ENCODE measurements around the gene GOSR1. TPM values are rescaled to one million over a fixed set of nuclear protein-coding genes. Genes with fewer than 3 reads are reported as not detected.
"Not testable (repeated sequence)": the region's sequence is repeated elsewhere in the genome, so short reads cannot be mapped to it uniquely, and the experiment has no call there.

The GOSR1 gene
- total and polyA plus RNA-seq, 11 donors, result 8.9 to 39.7 (median 29.8) TPM

DNA sequence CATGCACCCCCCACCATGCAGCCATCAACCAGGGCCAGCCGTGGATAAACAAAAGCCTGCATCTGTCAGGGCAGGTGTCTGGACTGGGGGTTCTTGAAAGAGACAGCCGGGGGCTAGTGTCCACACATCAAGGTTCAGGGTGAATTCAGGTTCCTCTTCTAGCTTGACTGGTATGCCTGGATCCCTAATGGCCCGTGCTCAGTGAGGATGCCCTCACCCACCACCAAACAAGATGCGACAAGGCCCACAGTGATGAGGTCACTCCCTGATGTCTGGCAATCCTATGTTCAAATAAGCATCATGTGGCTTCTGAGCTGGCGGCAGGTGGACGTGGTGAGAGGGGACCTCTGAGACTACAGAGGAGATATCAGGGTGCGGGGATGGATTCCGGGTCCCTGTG lies 64.6 kb downstream of the GOSR1 start:
- no peak overlapping the region for H3K4me3 ChIP-seq
- H3K4me1 ChIP-seq, result no peaks in the 10 kb centered on the region
- H3K27ac ChIP-seq, result no peak overlapping the region
- 84 to 90% (median 86%) methylated on average over 7 to 8 of the region's 8 CpGs for WGBS, 4 donors
- TF ChIP-seq POLR2A (IDR thresholded peaks at IDR 0.05), result no peak
- TF ChIP-seq, protein P1, sequence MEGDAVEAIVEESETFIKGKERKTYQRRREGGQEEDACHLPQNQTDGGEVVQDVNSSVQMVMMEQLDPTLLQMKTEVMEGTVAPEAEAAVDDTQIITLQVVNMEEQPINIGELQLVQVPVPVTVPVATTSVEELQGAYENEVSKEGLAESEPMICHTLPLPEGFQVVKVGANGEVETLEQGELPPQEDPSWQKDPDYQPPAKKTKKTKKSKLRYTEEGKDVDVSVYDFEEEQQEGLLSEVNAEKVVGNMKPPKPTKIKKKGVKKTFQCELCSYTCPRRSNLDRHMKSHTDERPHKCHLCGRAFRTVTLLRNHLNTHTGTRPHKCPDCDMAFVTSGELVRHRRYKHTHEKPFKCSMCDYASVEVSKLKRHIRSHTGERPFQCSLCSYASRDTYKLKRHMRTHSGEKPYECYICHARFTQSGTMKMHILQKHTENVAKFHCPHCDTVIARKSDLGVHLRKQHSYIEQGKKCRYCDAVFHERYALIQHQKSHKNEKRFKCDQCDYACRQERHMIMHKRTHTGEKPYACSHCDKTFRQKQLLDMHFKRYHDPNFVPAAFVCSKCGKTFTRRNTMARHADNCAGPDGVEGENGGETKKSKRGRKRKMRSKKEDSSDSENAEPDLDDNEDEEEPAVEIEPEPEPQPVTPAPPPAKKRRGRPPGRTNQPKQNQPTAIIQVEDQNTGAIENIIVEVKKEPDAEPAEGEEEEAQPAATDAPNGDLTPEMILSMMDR (IDR thresholded peaks at IDR 0.05), result no peak
- no peak for DNase-seq
- no peak for ATAC-seq
- H3K9me3 ChIP-seq, result no peaks in the 10 kb centered on the region
- no peaks in the 10 kb centered on the region for H3K27me3 ChIP-seq
- intact Hi-C loops (cut with DNase I), result no loop called here
- no peaks in the 10 kb centered on the region for H3K36me3 ChIP-seq

DNA sequence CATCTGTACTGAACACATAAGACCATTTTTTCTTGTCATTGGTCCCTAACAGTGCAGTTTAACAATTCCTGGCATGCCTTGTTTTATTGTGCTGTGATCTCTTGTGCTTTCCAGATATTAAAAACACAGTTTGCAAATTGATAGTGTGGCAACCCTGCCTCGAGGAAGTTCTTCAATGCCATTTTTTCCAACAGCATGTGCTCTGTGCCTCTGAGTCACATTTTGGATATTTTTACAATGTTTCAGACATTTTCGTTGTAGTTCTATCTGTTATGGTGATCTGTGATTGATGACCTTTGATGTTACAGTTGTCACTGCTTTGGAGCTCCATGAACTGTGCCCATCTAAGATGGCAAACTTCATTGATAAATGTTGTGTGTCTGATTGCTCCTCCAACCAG lies 66.2 kb downstream of the GOSR1 start:
- TF ChIP-seq POLR2A (IDR thresholded peaks at IDR 0.05), result no peak
- TF ChIP-seq, protein P1 (IDR thresholded peaks at IDR 0.05), result no peak
- Histone ChIP-seq H3K27me3 (no peaks in the 10 kb centered on the region), H3K27ac (no peak overlapping the region), H3K4me1 (no peaks in the 10 kb centered on the region), H3K36me3 (no peaks in the 10 kb centered on the region), H3K9me3 (no peaks in the 10 kb centered on the region), H3K4me3 (no peak overlapping the region)
- intact Hi-C loops (cut with DNase I), result no loop called here
- no peak for ATAC-seq
- no peak for DNase-seq
- 46 to 65% (median 56%) methylated on average over 2 of the region's 2 CpGs for WGBS, 4 donors

DNA sequence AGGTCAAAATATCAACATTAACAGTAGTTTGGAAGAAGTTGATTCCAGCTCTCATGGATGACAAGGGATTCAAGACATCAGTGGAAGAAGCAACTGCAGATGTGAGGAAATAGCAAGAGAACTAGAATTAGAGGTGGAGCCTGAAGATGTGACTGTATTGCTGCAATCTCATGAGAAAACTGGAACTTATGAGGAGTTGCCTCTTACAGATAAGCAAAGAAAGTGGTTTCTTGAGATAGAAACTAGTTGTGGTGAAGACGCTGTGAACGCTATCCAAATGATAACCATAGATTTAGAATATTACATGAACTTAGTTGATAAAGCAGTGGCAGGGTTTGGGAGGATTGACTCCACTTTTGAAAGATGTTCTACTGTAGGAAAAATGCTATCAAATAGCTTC lies 67.8 kb downstream of the GOSR1 start:
- Histone ChIP-seq H3K4me1 (no peaks in the 10 kb centered on the region), H3K36me3 (no peaks in the 10 kb centered on the region), H3K27ac (no peak overlapping the region), H3K9me3 (no peaks in the 10 kb centered on the region), H3K4me3 (no peak overlapping the region), H3K27me3 (no peaks in the 10 kb centered on the region)
- WGBS, 4 donors, result 64 to 85% (median 69%) methylated on average over 2 of the region's 2 CpGs
- intact Hi-C loops (cut with DNase I), result no loop called here
- TF ChIP-seq, protein P1 (IDR thresholded peaks at IDR 0.05), result no peak
- TF ChIP-seq POLR2A (IDR thresholded peaks at IDR 0.05), result no peak
- DNase-seq (no peak), ATAC-seq (no peak)

DNA sequence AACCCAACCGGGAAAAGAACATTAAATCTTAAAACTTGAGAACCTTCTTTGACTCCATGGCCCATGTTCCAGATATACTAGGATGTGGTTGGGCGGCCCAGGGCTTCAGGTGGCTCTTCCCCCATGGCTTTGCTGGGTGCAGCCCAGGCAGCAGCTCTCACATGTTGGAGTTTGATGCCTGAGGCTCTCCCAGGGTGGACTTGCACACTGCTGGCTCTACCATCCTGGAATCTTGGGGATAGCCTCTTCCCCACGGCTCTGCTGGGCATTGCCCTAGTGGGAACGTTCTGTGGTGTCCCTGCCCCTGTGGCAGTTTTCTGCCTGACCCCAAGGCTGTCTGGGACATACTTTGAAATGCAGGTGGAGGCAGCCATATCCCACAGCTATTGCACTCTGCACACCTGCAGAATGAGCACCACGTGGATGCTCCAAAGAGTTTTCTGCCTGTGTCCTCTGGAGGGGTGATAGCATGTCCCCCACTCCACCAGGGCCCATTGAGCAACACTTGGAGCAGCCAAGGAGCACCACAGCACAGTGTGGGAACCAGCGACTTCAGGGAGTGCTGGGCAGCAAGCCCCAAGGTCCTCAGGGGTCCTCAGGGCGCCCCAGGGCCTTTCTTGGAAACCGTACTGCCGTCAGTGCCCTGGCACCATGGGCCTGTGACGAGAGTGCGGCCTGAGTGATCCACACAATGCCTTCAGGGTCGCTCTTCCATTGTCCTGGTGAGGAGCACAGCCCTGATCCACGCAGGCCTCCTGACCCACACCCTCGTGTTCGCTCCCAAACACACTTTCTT lies 70.8 kb downstream of the GOSR1 start:
- DNase-seq (no peak), ATAC-seq (no peak)
- TF ChIP-seq POLR2A (IDR thresholded peaks at IDR 0.05), result no peak
- TF ChIP-seq, protein P1 (IDR thresholded peaks at IDR 0.05), result no peak
- Histone ChIP-seq H3K4me1 (no peaks in the 10 kb centered on the region), H3K9me3 (no peaks in the 10 kb centered on the region), H3K27ac (no peak overlapping the region), H3K36me3 (no peaks in the 10 kb centered on the region), H3K27me3 (no peaks in the 10 kb centered on the region), H3K4me3 (no peak overlapping the region)
- intact Hi-C loops (cut with DNase I), result no loop called here
- WGBS, 4 donors, result 89 to 93% (median 91%) methylated on average over 15 of the region's 15 CpGs

DNA sequence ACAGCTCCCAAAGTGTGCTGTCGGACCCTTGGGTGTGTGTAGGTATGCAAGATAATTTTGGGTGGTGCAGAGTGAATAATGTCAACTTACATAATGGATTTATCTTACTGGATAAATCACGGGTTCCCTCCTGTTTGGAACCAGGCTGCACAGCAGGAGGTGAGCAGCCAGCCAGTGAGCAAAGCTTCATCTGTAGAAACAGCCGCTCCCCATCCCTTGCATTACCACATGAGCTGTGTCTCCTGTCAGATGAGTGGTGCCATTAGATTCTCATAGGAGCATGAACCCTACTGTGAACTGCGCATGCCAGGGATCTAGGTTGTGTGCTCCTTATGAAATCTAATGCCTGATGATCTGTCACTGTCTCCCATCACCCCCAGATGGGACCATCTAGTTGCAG lies 72.0 kb downstream of the GOSR1 start:
- H3K4me1 ChIP-seq; intact Hi-C loops (cut with DNase I); H3K4me3 ChIP-seq; DNase-seq; H3K27me3 ChIP-seq; H3K36me3 ChIP-seq; H3K27ac ChIP-seq; H3K9me3 ChIP-seq; ATAC-seq: not testable (repeated sequence)
- 86 to 98% (median 91%) methylated on average over 4 of the region's 4 CpGs for WGBS, 4 donors
